NB4 (cell line): Measurements from ENCODE around the gene KSR1.

Experiments used
- DNase-seq: peaks from one replicate; pipeline ENCODE4 v3.0.0; 2010; ENCODE audit warnings: low read depth
- H3K4me3 ChIP-seq: one replicate; pipeline ENCODE4 v1.5.1; 2011; ENCODE audit warnings: mild to moderate bottlenecking, low read depth, low read length, moderate library complexity
- MYC ChIP-seq: IDR thresholded peaks from 2 replicates; pipeline ENCODE4 v1.6.1; 2011; ENCODE audit warnings: low read depth, low read length
- POLR2A ChIP-seq: IDR thresholded peaks from 2 replicates; pipeline ENCODE4 v1.6.1; 2011; ENCODE audit warnings: mild to moderate bottlenecking; ENCODE audit not compliant: insufficient read length; ENCODE audit errors: extremely low read depth
- TF ChIP-seq, protein P1 (sequence below): IDR thresholded peaks from one replicate; pipeline ENCODE4 v1.5.1; 2012; ENCODE audit warnings: low read depth, low read length
- TF ChIP-seq, protein P2 (sequence below): IDR thresholded peaks from 2 replicates; pipeline ENCODE4 v1.6.1; 2011; ENCODE audit warnings: low read depth, low read length

Gene KSR1

GRCh38 chr17:27466743-27467375 lies 10.6 kb downstream of the KSR1 start:
- peak; percentile 82 for DNase-seq
- no peak overlapping the region for H3K4me3 ChIP-seq
- no peak for TF ChIP-seq POLR2A
- no peak; the same call in 1 of the 2 replicates for TF ChIP-seq MYC
- TF ChIP-seq, protein P1, sequence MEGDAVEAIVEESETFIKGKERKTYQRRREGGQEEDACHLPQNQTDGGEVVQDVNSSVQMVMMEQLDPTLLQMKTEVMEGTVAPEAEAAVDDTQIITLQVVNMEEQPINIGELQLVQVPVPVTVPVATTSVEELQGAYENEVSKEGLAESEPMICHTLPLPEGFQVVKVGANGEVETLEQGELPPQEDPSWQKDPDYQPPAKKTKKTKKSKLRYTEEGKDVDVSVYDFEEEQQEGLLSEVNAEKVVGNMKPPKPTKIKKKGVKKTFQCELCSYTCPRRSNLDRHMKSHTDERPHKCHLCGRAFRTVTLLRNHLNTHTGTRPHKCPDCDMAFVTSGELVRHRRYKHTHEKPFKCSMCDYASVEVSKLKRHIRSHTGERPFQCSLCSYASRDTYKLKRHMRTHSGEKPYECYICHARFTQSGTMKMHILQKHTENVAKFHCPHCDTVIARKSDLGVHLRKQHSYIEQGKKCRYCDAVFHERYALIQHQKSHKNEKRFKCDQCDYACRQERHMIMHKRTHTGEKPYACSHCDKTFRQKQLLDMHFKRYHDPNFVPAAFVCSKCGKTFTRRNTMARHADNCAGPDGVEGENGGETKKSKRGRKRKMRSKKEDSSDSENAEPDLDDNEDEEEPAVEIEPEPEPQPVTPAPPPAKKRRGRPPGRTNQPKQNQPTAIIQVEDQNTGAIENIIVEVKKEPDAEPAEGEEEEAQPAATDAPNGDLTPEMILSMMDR = no peak

DNA sequence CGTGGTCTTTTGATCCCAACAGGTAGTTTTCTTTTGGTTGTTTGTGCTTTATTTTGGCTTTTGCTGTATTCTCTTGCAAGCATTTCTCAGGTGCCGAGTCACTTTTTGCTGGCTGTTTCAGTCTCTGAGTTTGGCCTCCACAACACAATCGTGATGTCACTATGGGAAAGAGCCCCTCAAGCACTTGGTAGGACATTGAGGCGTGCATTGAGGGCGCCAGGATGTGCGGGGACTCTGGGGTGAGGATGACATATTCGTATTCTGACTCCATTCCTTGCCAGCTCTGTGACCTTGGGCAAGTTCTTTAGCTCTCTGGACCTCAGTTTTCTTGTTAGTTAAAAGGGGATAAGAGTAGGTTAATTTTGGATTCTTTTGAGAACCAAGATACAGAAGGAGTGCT lies 13.0 kb downstream of the KSR1 start:
- no peak for DNase-seq
- no peak overlapping the region for H3K4me3 ChIP-seq
- TF ChIP-seq, protein P1 = no peak
- TF ChIP-seq MYC = no peak
- TF ChIP-seq, protein P2, sequence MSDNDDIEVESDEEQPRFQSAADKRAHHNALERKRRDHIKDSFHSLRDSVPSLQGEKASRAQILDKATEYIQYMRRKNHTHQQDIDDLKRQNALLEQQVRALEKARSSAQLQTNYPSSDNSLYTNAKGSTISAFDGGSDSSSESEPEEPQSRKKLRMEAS = no peak
- no peak for TF ChIP-seq POLR2A

GRCh38 chr17:27471321-27472269 lies 15.3 kb downstream of the KSR1 start:
- no peak overlapping the region for H3K4me3 ChIP-seq
- no peak for DNase-seq
- TF ChIP-seq, protein P2 = no peak
- TF ChIP-seq MYC (no peak), POLR2A (no peak)
- TF ChIP-seq, protein P1 = no peak

DNA sequence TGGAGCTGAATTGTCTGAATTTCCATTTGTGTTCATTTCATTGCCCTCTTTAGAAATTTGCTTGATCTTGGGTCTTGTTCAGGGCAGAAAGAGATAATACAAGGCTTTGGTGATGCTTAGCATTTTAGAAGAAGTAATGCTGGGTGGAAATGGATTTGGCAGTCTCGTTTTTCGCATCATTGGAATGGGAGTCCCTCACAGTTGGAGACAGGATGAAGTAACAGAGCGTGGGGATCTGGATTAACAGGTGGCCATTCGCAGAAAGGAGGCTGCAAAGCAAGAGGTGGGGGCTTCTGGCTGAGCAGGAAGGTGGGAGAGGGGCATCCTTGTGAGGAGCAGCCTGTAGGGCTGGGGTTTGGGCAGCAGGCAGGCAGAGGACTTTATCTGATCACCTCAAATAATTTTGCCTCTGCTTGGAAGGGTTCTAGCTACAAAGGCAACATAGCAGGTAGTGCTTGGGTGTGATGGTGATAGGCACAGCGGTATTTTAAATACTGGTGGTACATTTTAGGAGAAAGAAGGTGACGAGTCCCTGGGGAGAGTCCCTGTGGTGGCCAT lies 17.0 kb downstream of the KSR1 start:
- DNase-seq = no peak
- TF ChIP-seq, protein P2 = no peak
- TF ChIP-seq, protein P1 = no peak
- TF ChIP-seq POLR2A = no peak
- no peak for TF ChIP-seq MYC
- H3K4me3 ChIP-seq = no peak overlapping the region

- H3K4me3 ChIP-seq = peak overlapping the region; percentile 40
- DNase-seq = peak; percentile 93
- TF ChIP-seq, protein P2 = peak; percentile 87
- TF ChIP-seq POLR2A (peak; percentile 12), MYC (peak; percentile 89)
- TF ChIP-seq, protein P1 = no peak
Measured at GRCh38 chr17:27473748-27474609, 17.7 kb downstream of the KSR1 start.
